Measurements from ENCODE around the gene RBPJL. TPM values are rescaled to one million over a fixed set of nuclear protein-coding genes. Genes with fewer than 3 reads are reported as not detected.

Gene RBPJL
- total and polyA plus RNA-seq, 2 of the 13 experiments (the other 11 are each of a cell fraction or from before 2014, with no cell fraction given), result not detected

DNA sequence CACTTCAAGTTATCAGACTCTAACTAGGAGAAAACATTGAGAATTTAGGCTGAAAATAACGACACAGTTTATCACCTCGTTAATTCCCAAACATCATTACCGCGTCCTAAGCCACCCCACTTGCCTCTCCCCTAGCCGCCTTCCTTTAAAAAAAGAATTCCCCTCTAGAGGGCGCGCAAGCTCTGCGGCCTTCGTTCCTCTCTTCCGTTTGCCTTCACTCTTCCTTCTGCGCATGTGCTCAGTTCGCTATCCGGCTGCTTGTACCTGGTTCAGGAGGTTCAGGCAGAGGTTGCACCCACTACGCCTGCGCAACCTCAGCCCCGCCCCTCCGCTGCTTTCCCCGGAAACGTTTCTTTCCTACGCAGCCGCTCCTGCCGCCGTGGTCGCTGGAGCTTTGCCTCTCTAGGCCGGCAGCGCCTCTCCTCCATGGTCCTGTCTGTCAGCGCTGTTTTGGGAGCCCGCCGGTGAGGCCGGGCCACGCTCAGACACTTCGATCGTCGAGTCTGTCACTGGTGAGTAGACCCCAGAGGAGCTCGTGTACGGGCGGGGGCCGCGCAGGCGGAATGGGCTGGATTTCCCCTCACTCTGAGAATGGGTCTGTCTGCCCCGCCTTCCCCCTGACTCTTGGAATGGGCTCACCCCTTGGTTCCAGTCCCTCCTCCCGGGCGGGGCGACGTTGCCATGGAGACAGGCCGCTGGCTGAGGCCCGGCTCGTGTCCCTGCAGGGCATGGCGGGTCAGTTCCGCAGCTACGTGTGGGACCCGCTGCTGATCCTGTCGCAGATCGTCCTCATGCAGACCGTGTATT, 56.4 kb downstream of the RBPJL start, which contains the start of gene SYS1 (continued):
- TF ChIP-seq, protein P1, sequence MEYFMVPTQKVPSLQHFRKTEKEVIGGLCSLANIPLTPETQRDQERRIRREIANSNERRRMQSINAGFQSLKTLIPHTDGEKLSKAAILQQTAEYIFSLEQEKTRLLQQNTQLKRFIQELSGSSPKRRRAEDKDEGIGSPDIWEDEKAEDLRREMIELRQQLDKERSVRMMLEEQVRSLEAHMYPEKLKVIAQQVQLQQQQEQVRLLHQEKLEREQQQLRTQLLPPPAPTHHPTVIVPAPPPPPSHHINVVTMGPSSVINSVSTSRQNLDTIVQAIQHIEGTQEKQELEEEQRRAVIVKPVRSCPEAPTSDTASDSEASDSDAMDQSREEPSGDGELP (IDR thresholded peaks at IDR 0.05; ENCODE audit: borderline replicate concordance, low read depth), result no peak; the same call in 1 of the 2 replicates
- TF ChIP-seq, protein P2, sequence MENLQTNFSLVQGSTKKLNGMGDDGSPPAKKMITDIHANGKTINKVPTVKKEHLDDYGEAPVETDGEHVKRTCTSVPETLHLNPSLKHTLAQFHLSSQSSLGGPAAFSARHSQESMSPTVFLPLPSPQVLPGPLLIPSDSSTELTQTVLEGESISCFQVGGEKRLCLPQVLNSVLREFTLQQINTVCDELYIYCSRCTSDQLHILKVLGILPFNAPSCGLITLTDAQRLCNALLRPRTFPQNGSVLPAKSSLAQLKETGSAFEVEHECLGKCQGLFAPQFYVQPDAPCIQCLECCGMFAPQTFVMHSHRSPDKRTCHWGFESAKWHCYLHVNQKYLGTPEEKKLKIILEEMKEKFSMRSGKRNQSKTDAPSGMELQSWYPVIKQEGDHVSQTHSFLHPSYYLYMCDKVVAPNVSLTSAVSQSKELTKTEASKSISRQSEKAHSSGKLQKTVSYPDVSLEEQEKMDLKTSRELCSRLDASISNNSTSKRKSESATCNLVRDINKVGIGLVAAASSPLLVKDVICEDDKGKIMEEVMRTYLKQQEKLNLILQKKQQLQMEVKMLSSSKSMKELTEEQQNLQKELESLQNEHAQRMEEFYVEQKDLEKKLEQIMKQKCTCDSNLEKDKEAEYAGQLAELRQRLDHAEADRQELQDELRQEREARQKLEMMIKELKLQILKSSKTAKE (CRISPR knock-in tag; IDR thresholded peaks at IDR 0.05; ENCODE audit: borderline replicate concordance), result no peak
- peak; percentile 73 for TF ChIP-seq GATAD2A (CRISPR knock-in tag; IDR thresholded peaks at IDR 0.05)
- TF ChIP-seq, protein P3, sequence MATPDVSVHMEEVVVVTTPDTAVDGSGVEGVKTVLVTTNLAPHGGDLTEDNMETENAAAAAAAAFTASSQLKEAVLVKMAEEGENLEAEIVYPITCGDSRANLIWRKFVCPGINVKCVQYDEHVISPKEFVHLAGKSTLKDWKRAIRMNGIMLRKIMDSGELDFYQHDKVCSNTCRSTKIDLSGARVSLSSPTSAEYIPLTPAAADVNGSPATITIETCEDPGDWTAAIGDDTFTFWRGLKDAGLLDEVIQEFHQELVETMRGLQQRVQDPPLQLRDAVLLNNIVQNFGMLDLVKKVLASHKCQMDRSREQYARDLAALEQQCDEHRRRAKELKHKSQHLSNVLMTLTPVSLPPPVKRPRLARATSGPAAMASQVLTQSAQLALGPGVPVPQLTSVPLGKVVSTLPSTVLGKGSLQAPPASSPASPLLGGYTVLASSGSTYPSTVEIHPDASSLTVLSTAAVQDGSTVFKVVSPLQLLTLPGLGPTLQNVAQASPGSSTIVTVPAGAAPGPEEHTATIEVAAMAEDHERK (CRISPR knock-in tag; IDR thresholded peaks at IDR 0.05; ENCODE audit: low read depth), result peak; percentile 86
- no peak for TF ChIP-seq ZNF530 (CRISPR knock-in tag; IDR thresholded peaks at IDR 0.05; ENCODE audit: low read depth)
- TF ChIP-seq SMAD3 (CRISPR knock-in tag; IDR thresholded peaks at IDR 0.05), result peak; percentile 91
- TF ChIP-seq HNF4A (CRISPR knock-in tag; IDR thresholded peaks at IDR 0.05), result peak; percentile 22; the same call in 1 of the 2 replicates
- TF ChIP-seq HDAC2 (CRISPR knock-in tag; IDR thresholded peaks at IDR 0.05), result peak; percentile 84
- TF ChIP-seq ZNF136 (CRISPR knock-in tag; IDR thresholded peaks at IDR 0.05; ENCODE audit: low read depth), result peak; percentile 96
- peak; percentile 91; the same call in 1 of the 2 replicates for TF ChIP-seq ZNF224 (CRISPR knock-in tag; IDR thresholded peaks at IDR 0.05)
- TF ChIP-seq ZNF709 (CRISPR knock-in tag; IDR thresholded peaks at IDR 0.05), result peak; percentile 93
- TF ChIP-seq, protein P4, sequence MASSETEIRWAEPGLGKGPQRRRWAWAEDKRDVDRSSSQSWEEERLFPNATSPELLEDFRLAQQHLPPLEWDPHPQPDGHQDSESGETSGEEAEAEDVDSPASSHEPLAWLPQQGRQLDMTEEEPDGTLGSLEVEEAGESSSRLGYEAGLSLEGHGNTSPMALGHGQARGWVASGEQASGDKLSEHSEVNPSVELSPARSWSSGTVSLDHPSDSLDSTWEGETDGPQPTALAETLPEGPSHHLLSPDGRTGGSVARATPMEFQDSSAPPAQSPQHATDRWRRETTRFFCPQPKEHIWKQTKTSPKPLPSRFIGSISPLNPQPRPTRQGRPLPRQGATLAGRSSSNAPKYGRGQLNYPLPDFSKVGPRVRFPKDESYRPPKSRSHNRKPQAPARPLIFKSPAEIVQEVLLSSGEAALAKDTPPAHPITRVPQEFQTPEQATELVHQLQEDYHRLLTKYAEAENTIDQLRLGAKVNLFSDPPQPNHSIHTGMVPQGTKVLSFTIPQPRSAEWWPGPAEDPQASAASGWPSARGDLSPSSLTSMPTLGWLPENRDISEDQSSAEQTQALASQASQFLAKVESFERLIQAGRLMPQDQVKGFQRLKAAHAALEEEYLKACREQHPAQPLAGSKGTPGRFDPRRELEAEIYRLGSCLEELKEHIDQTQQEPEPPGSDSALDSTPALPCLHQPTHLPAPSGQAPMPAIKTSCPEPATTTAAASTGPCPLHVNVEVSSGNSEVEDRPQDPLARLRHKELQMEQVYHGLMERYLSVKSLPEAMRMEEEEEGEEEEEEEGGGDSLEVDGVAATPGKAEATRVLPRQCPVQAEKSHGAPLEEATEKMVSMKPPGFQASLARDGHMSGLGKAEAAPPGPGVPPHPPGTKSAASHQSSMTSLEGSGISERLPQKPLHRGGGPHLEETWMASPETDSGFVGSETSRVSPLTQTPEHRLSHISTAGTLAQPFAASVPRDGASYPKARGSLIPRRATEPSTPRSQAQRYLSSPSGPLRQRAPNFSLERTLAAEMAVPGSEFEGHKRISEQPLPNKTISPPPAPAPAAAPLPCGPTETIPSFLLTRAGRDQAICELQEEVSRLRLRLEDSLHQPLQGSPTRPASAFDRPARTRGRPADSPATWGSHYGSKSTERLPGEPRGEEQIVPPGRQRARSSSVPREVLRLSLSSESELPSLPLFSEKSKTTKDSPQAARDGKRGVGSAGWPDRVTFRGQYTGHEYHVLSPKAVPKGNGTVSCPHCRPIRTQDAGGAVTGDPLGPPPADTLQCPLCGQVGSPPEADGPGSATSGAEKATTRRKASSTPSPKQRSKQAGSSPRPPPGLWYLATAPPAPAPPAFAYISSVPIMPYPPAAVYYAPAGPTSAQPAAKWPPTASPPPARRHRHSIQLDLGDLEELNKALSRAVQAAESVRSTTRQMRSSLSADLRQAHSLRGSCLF (CRISPR knock-in tag; IDR thresholded peaks at IDR 0.05; ENCODE audit: borderline replicate concordance), result 0 out of 2 replicates have a peak, but pooled peaks have one; percentile 25
- peak in 1 of 2 experiments; percentile 99; a peak in 2 of 4 replicates for TF ChIP-seq KLF16 (CRISPR knock-in tag; IDR thresholded peaks at IDR 0.05)
- TF ChIP-seq ZNF614 (CRISPR knock-in tag; IDR thresholded peaks at IDR 0.05; ENCODE audit: borderline replicate concordance), result peak; percentile 94
- peak; percentile 97 for TF ChIP-seq ZMYM4 (CRISPR knock-in tag; IDR thresholded peaks at IDR 0.05)
- TF ChIP-seq, protein P5, sequence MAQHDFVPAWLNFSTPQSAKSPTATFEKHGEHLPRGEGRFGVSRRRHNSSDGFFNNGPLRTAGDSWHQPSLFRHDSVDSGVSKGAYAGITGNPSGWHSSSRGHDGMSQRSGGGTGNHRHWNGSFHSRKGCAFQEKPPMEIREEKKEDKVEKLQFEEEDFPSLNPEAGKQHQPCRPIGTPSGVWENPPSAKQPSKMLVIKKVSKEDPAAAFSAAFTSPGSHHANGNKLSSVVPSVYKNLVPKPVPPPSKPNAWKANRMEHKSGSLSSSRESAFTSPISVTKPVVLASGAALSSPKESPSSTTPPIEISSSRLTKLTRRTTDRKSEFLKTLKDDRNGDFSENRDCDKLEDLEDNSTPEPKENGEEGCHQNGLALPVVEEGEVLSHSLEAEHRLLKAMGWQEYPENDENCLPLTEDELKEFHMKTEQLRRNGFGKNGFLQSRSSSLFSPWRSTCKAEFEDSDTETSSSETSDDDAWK (CRISPR knock-in tag; IDR thresholded peaks at IDR 0.05), result no peak
- TF ChIP-seq ZSCAN12 (CRISPR knock-in tag; IDR thresholded peaks at IDR 0.05), result no peak
- peak; percentile 99 for TF ChIP-seq AHR (CRISPR knock-in tag; IDR thresholded peaks at IDR 0.05)

Data from HepG2 (cell line).